Loucy (cell line): Measurements from ENCODE around the gene NOM1.
"Not testable (repeated sequence)": the region's sequence is repeated elsewhere in the genome, so short reads cannot be mapped to it uniquely, and the experiment has no call there.

ENCODE experiments used
- EZH2phosphoT487 ChIP-seq: fragments of 200-600 bp; IDR thresholded peaks from 2 replicates; pipeline ENCODE4 v1.6.1; 2018; ENCODE audit warnings: antibody characterized with exemption, mild to moderate bottlenecking, moderate library complexity, borderline replicate concordance
- TF ChIP-seq, protein P1 (sequence below): fragments of 200-600 bp; sonication (generic); conservative IDR thresholded peaks from 2 replicates; pipeline ENCODE4 v1.5.1; 2014; ENCODE audit warnings: mild to moderate bottlenecking, antibody characterized with exemption, low read length

DNA sequence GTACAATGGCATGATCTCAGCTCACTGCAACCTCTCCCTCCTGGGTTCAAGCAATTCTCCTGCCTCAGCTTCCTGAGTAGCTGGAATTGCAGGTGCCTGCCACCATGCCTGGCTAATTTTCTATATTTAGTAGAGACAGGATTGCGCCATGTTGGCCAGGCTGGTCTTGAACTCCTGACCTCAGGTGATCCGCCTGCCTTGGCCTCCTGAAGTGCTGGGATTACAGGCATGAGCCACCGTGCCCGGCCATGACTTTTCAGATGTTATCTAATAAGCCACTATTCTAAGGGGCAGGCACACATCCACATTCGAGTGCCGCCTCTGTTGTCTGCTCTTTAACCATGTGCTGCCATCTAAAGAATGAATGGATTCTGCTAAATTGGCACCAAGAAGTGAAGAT is 27.2 kb upstream of the NOM1 start:
- TF ChIP-seq, protein P1, sequence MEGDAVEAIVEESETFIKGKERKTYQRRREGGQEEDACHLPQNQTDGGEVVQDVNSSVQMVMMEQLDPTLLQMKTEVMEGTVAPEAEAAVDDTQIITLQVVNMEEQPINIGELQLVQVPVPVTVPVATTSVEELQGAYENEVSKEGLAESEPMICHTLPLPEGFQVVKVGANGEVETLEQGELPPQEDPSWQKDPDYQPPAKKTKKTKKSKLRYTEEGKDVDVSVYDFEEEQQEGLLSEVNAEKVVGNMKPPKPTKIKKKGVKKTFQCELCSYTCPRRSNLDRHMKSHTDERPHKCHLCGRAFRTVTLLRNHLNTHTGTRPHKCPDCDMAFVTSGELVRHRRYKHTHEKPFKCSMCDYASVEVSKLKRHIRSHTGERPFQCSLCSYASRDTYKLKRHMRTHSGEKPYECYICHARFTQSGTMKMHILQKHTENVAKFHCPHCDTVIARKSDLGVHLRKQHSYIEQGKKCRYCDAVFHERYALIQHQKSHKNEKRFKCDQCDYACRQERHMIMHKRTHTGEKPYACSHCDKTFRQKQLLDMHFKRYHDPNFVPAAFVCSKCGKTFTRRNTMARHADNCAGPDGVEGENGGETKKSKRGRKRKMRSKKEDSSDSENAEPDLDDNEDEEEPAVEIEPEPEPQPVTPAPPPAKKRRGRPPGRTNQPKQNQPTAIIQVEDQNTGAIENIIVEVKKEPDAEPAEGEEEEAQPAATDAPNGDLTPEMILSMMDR = not testable (repeated sequence)
- TF ChIP-seq EZH2phosphoT487 = not testable (repeated sequence)
